Small intestine (tissue), 7 donors: Measurements from ENCODE around the gene HMGCS2. TPM values are rescaled to one million over a fixed set of nuclear protein-coding genes. Genes with fewer than 3 reads are reported as not detected.

Experiments used
- DNase-seq, 2 donors: peaks; one replicate each; pipeline versions ENCODE4 v3.0.0 to v3.0.0-alpha.2; 2013
- FAIRE-seq: peaks from 2 replicates; lab custom pipeline; 2012; peaks lifted over from hg19 to GRCh38; lab: Jason Lieb, UNC
- H3K27ac ChIP-seq, 3 donors: one replicate each; pipeline ENCODE4 v1.5.1; 2013; ENCODE audit warnings: low read length in 2 of 3, mild to moderate bottlenecking in 2 of 3, control low read depth in 1 of 3, inconsistent platforms in 1 of 3, low read depth in 1 of 3, moderate library complexity in 1 of 3
- H3K27me3 ChIP-seq, 3 donors: one replicate each; pipeline ENCODE4 v1.6.1; 2013; ENCODE audit warnings: low read length in 3 of 3, inconsistent platforms in 1 of 3; ENCODE audit not compliant: control insufficient read depth in 3 of 3, insufficient read depth in 3 of 3
- H3K36me3 ChIP-seq, 3 donors: one replicate each; pipeline ENCODE4 v1.6.1; 2013; ENCODE audit warnings: low read length in 3 of 3, inconsistent platforms in 1 of 3, low read depth in 1 of 3, mild to moderate bottlenecking in 1 of 3, moderate library complexity in 1 of 3; ENCODE audit not compliant: control insufficient read depth in 3 of 3, insufficient read depth in 2 of 3
- H3K4me1 ChIP-seq, 3 donors: one replicate each; pipeline ENCODE4 v1.6.1; 2013; ENCODE audit warnings: low read length in 2 of 3, inconsistent platforms in 1 of 3, low read depth in 1 of 3, mild to moderate bottlenecking in 1 of 3, moderate library complexity in 1 of 3; ENCODE audit not compliant: control insufficient read depth in 3 of 3, insufficient read depth in 2 of 3
- H3K4me3 ChIP-seq, 3 donors: one replicate each; pipeline ENCODE4 v1.5.1; 2013; ENCODE audit warnings: low read length in 3 of 3, control low read depth in 1 of 3, inconsistent platforms in 1 of 3, low read depth in 1 of 3, mild to moderate bottlenecking in 1 of 3, moderate library complexity in 1 of 3
- H3K9me3 ChIP-seq, 2 donors: one replicate each; pipeline ENCODE4 v1.6.1; 2013; ENCODE audit warnings: low read depth in 1 of 2, low read length in 1 of 2; ENCODE audit not compliant: control insufficient read depth in 2 of 2, insufficient read depth in 1 of 2
- WGBS, 3 donors: extraction: QIAGEN DNeasy Blood & Tissue Kit; methylation state at CpG; one replicate each; pipeline ENCODE4 v1.1.7; 2013; 5-methylcytosine and 5-hydroxymethylcytosine counted together
- polyA plus RNA-seq, 4 donors: library from polyadenylated mRNA; stranded (reverse) in 3 of 4; unstranded in 1 of 4; fragments of 200-250 nt in 3 of 4; fragments of 120-200 nt in 1 of 4; gene quantifications; one replicate each; pipeline versions ENCODE4 v1.2.1 to v1.2.3, GENCODE V29; 2013
- donor health status: healthy with polysubstance abuse.
- donor health status: control.
- donor health status: control.
- donor health status: Bipolar disorder and iron deficiency.
- donor health status: healthy.

Gene HMGCS2
- polyA plus RNA-seq, 4 donors = 8.3 to 80.4 (median 25.4) TPM

- Histone ChIP-seq H3K4me1 (peaks cover 4 to 55% (median 17%) of the 10 kb centered on the region in 3 donors), H3K36me3 (no peaks in the 10 kb centered on the region), H3K27ac (peak overlapping the region in 2 of 3 donors; percentile 23 to 76), H3K27me3 (no peaks in the 10 kb centered on the region), H3K9me3 (no peaks in the 10 kb centered on the region), H3K4me3 (no peak overlapping the region)
- FAIRE-seq (no peak), DNase-seq (no peak)
- WGBS, 3 donors = 83 to 88% (median 84%) methylated on average over 12 to 13 of the region's 13 CpGs
Measured at GRCh38 chr1:119778886-119779560, 10.3 kb upstream of the HMGCS2 start.

- Histone ChIP-seq H3K9me3 (no peaks in the 10 kb centered on the region), H3K27me3 (no peaks in the 10 kb centered on the region), H3K4me3 (no peak overlapping the region), H3K27ac (no peak overlapping the region), H3K36me3 (no peaks in the 10 kb centered on the region), H3K4me1 (peaks cover 2 to 55% (median 23%) of the 10 kb centered on the region in 3 donors)
- no peak for DNase-seq
- no peak for FAIRE-seq
- WGBS, 3 donors = 69 to 78% (median 77%) methylated on average over 6 of the region's 6 CpGs
Measured at GRCh38 chr1:119778359-119778758, 9.7 kb upstream of the HMGCS2 start.

- Histone ChIP-seq H3K9me3 (no peaks in the 10 kb centered on the region), H3K27ac (peak overlapping the region; percentile 16 to 93 (median 57)), H3K27me3 (no peaks in the 10 kb centered on the region), H3K4me3 (no peak overlapping the region), H3K4me1 (peaks cover 7 to 58% (median 9%) of the 10 kb centered on the region in 3 donors), H3K36me3 (no peaks in the 10 kb centered on the region)
- peak; percentile 76 to 87 for DNase-seq
- FAIRE-seq = no peak
- 14 to 56% (median 31%) methylated on average over 7 of the region's 7 CpGs for WGBS, 3 donors
Measured at GRCh38 chr1:119774746-119775490, 6.2 kb upstream of the HMGCS2 start.

- WGBS, 3 donors = 4 to 54% (median 25%) methylated on average over 3 of the region's 3 CpGs
- no peak overlapping the region for H3K4me3 ChIP-seq
- peaks cover 5 to 58% (median 9%) of the 10 kb centered on the region in 3 donors for H3K4me1 ChIP-seq
- H3K36me3 ChIP-seq = no peaks in the 10 kb centered on the region
- FAIRE-seq = no peak
- peak; percentile 83 to 85 for DNase-seq
- H3K27ac ChIP-seq = peak overlapping the region; percentile 44 to 93 (median 45)
- H3K9me3 ChIP-seq = no peaks in the 10 kb centered on the region
- no peaks in the 10 kb centered on the region for H3K27me3 ChIP-seq
Measured at GRCh38 chr1:119773711-119774241, 5.1 kb upstream of the HMGCS2 start.

- Histone ChIP-seq H3K27ac (peak overlapping the region in 1 of 3 donors; percentile 93), H3K4me3 (no peak overlapping the region), H3K27me3 (no peaks in the 10 kb centered on the region), H3K36me3 (no peaks in the 10 kb centered on the region), H3K9me3 (no peaks in the 10 kb centered on the region), H3K4me1 (peaks cover 7 to 63% (median 9%) of the 10 kb centered on the region in 3 donors)
- 87 to 93% (median 92%) methylated on average over 2 of the region's 2 CpGs for WGBS, 3 donors
- DNase-seq (no peak), FAIRE-seq (no peak)
Measured at GRCh38 chr1:119772298-119772697, 3.6 kb upstream of the HMGCS2 start.

- Histone ChIP-seq H3K9me3 (no peaks in the 10 kb centered on the region), H3K4me1 (peaks cover 7 to 63% (median 9%) of the 10 kb centered on the region in 3 donors), H3K36me3 (no peaks in the 10 kb centered on the region), H3K27me3 (no peaks in the 10 kb centered on the region), H3K27ac (peak overlapping the region in 1 of 3 donors; percentile 19), H3K4me3 (no peak overlapping the region)
- FAIRE-seq (no peak), DNase-seq (no peak)
- WGBS, 3 donors = 72 to 83% (median 74%) methylated on average over 3 of the region's 3 CpGs
Measured at GRCh38 chr1:119771770-119772169, 3.1 kb upstream of the HMGCS2 start.

GRCh38 chr1:119771016-119771415 is 2.3 kb upstream of the HMGCS2 start:
- Histone ChIP-seq H3K36me3 (no peaks in the 10 kb centered on the region), H3K27me3 (no peaks in the 10 kb centered on the region), H3K4me3 (no peak overlapping the region), H3K9me3 (no peaks in the 10 kb centered on the region), H3K27ac (peak overlapping the region in 1 of 3 donors; percentile 19), H3K4me1 (peaks cover 7 to 63% (median 9%) of the 10 kb centered on the region in 3 donors)
- FAIRE-seq = no peak
- 11 to 30% (median 28%) methylated on average over 2 of the region's 2 CpGs for WGBS, 3 donors
- peak in 1 of 2 donors; percentile 64 for DNase-seq

- H3K4me1 ChIP-seq = peaks cover 3 to 44% (median 7%) of the 10 kb centered on the region in 3 donors
- DNase-seq (peak in 1 of 2 donors; percentile 44), FAIRE-seq (no peak)
- no peaks in the 10 kb centered on the region for H3K27me3 ChIP-seq
- peak overlapping the region in 2 of 3 donors; percentile 47 to 79 for H3K27ac ChIP-seq
- peaks cover 0 to 6% (median 0%) of the 10 kb centered on the region in 3 donors for H3K36me3 ChIP-seq
- WGBS, 3 donors = 5 to 41% (median 23%) methylated on average over 2 of the region's 2 CpGs
- peak overlapping the region in 1 of 3 donors; percentile 48 for H3K4me3 ChIP-seq
- no peaks in the 10 kb centered on the region for H3K9me3 ChIP-seq
Measured at GRCh38 chr1:119767486-119767885, 1.2 kb downstream of the HMGCS2 start.
